ENCODE data around the gene ANXA2R. TPM values are rescaled to one million over a fixed set of nuclear protein-coding genes. Genes with fewer than 3 reads are reported as not detected.

Gene ANXA2R
- total and polyA plus RNA-seq, 9 of the 15 experiments (the other 6 are each of a cell fraction or from before 2014, with no cell fraction given): 2.1 to 4.8 (median 3.4) TPM

DNA sequence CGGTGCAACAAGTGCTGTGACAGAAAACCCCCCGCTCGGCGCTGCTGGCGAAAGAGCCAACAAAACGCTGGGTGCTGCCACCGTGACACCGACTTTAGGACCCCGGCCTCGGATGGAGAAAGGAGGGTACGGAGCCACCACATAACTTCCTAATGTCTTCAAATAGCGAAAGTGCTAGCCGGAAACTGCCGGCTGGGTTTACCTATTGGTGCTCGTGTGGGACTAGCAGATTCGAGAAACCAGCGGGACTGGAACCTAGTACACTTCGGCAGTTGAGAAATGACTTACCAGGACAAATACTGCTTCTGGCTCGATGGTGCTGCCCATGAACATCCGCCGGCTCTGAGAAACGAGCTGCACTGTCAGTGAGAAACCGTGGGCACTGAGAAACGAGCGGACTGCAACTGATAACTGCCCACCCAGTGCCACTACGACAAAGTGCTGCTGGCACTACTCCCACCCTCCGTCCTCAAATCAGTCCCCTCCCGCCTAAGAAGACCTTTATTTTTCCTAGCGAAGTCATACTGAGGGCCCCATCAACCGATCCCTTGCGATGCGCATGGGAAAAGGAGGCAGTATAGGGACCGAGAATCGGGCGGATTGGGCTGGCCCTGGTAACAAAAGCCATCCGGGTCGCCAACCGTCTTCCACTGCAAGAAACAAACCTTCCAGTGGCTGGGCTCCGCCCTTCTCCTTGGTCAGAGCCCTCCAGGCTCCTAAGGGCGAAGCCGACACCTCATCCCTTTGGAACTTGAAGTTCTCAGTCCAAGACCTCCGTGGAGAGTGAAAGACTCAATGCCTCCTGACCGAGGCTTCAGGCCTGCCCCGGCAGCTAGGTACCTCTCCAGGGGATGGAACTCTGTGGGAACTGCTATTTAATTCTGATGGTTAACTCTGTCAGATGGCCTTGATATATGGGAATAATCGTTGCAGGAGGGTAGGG lies 27.0 kb upstream of the ANXA2R start (continued):
- TF ChIP-seq, protein P1, sequence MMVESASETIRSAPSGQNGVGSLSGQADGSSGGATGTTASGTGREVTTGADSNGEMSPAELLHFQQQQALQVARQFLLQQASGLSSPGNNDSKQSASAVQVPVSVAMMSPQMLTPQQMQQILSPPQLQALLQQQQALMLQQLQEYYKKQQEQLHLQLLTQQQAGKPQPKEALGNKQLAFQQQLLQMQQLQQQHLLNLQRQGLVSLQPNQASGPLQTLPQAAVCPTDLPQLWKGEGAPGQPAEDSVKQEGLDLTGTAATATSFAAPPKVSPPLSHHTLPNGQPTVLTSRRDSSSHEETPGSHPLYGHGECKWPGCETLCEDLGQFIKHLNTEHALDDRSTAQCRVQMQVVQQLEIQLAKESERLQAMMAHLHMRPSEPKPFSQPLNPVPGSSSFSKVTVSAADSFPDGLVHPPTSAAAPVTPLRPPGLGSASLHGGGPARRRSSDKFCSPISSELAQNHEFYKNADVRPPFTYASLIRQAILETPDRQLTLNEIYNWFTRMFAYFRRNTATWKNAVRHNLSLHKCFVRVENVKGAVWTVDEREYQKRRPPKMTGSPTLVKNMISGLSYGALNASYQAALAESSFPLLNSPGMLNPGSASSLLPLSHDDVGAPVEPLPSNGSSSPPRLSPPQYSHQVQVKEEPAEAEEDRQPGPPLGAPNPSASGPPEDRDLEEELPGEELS (CRISPR knock-in tag; IDR thresholded peaks at IDR 0.05; ENCODE audit: borderline replicate concordance): no peak; the same call in 1 of the 2 replicates
- peak; percentile 93 for TF ChIP-seq TBP (optimal IDR thresholded peaks at IDR 0.05; ENCODE audit: low read depth, low read length)
- TF ChIP-seq TCF7L2 (IDR thresholded peaks at IDR 0.05; ENCODE audit: low read depth, low read length): no peak
- TF ChIP-seq, protein P2, sequence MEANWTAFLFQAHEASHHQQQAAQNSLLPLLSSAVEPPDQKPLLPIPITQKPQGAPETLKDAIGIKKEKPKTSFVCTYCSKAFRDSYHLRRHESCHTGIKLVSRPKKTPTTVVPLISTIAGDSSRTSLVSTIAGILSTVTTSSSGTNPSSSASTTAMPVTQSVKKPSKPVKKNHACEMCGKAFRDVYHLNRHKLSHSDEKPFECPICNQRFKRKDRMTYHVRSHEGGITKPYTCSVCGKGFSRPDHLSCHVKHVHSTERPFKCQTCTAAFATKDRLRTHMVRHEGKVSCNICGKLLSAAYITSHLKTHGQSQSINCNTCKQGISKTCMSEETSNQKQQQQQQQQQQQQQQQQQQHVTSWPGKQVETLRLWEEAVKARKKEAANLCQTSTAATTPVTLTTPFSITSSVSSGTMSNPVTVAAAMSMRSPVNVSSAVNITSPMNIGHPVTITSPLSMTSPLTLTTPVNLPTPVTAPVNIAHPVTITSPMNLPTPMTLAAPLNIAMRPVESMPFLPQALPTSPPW (CRISPR knock-in tag; IDR thresholded peaks at IDR 0.05): no peak
- TF ChIP-seq, protein P3, sequence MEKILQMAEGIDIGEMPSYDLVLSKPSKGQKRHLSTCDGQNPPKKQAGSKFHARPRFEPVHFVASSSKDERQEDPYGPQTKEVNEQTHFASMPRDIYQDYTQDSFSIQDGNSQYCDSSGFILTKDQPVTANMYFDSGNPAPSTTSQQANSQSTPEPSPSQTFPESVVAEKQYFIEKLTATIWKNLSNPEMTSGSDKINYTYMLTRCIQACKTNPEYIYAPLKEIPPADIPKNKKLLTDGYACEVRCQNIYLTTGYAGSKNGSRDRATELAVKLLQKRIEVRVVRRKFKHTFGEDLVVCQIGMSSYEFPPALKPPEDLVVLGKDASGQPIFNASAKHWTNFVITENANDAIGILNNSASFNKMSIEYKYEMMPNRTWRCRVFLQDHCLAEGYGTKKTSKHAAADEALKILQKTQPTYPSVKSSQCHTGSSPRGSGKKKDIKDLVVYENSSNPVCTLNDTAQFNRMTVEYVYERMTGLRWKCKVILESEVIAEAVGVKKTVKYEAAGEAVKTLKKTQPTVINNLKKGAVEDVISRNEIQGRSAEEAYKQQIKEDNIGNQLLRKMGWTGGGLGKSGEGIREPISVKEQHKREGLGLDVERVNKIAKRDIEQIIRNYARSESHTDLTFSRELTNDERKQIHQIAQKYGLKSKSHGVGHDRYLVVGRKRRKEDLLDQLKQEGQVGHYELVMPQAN (IDR thresholded peaks at IDR 0.05; ENCODE audit: borderline replicate concordance): no peak
- TF ChIP-seq PURB (CRISPR knock-in tag; IDR thresholded peaks at IDR 0.05; ENCODE audit: low read depth): no peak
- TF ChIP-seq FOXK1 (CRISPR knock-in tag; IDR thresholded peaks at IDR 0.05; ENCODE audit: borderline replicate concordance): no peak
- TF ChIP-seq, protein P4, sequence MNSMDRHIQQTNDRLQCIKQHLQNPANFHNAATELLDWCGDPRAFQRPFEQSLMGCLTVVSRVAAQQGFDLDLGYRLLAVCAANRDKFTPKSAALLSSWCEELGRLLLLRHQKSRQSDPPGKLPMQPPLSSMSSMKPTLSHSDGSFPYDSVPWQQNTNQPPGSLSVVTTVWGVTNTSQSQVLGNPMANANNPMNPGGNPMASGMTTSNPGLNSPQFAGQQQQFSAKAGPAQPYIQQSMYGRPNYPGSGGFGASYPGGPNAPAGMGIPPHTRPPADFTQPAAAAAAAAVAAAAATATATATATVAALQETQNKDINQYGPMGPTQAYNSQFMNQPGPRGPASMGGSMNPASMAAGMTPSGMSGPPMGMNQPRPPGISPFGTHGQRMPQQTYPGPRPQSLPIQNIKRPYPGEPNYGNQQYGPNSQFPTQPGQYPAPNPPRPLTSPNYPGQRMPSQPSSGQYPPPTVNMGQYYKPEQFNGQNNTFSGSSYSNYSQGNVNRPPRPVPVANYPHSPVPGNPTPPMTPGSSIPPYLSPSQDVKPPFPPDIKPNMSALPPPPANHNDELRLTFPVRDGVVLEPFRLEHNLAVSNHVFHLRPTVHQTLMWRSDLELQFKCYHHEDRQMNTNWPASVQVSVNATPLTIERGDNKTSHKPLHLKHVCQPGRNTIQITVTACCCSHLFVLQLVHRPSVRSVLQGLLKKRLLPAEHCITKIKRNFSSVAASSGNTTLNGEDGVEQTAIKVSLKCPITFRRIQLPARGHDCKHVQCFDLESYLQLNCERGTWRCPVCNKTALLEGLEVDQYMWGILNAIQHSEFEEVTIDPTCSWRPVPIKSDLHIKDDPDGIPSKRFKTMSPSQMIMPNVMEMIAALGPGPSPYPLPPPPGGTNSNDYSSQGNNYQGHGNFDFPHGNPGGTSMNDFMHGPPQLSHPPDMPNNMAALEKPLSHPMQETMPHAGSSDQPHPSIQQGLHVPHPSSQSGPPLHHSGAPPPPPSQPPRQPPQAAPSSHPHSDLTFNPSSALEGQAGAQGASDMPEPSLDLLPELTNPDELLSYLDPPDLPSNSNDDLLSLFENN (IDR thresholded peaks at IDR 0.05; ENCODE audit: low read depth in 2 of 2, low read length in 2 of 2): no peak
- TF ChIP-seq, protein P5, sequence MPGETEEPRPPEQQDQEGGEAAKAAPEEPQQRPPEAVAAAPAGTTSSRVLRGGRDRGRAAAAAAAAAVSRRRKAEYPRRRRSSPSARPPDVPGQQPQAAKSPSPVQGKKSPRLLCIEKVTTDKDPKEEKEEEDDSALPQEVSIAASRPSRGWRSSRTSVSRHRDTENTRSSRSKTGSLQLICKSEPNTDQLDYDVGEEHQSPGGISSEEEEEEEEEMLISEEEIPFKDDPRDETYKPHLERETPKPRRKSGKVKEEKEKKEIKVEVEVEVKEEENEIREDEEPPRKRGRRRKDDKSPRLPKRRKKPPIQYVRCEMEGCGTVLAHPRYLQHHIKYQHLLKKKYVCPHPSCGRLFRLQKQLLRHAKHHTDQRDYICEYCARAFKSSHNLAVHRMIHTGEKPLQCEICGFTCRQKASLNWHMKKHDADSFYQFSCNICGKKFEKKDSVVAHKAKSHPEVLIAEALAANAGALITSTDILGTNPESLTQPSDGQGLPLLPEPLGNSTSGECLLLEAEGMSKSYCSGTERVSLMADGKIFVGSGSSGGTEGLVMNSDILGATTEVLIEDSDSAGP (CRISPR knock-in tag; IDR thresholded peaks at IDR 0.05): no peak
- TF ChIP-seq CAMTA2 (CRISPR knock-in tag; conservative IDR thresholded peaks at IDR 0.05): no peak
- TF ChIP-seq PCBP2 (IDR thresholded peaks at IDR 0.05; ENCODE audit: low read depth, low read length, poor library complexity, severe bottlenecking): no peak
- TF ChIP-seq, protein P6, sequence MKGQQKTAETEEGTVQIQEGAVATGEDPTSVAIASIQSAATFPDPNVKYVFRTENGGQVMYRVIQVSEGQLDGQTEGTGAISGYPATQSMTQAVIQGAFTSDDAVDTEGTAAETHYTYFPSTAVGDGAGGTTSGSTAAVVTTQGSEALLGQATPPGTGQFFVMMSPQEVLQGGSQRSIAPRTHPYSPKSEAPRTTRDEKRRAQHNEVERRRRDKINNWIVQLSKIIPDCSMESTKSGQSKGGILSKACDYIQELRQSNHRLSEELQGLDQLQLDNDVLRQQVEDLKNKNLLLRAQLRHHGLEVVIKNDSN (CRISPR knock-in tag; IDR thresholded peaks at IDR 0.05): no peak
- TF ChIP-seq POLR2H (tag; IDR thresholded peaks at IDR 0.05; ENCODE audit: low read depth): peak; percentile 37; the same call in 1 of the 2 replicates

Data from K562 (cell line).